Coronary artery (tissue), 2 donors: ENCODE data around the gene UST.

Source experiments
- DNase-seq: peaks from one replicate; pipeline ENCODE4 v3.0.0-alpha.2; 2017; ENCODE audit warnings: low spot score
- H3K27ac ChIP-seq, 2 donors: fragments of 200-600 bp; sonication (generic); one replicate each; pipeline ENCODE4 v1.5.1; 2016 to 2019
- H3K4me3 ChIP-seq: fragments of 200-600 bp; sonication (generic); 2 replicates; pipeline ENCODE4 v1.5.1; 2016; ENCODE audit warnings: mild to moderate bottlenecking, moderate library complexity
- CTCF ChIP-seq: fragments of 200-600 bp; sonication (generic); IDR thresholded peaks from one replicate; pipeline ENCODE4 v1.5.1; 2019; ENCODE audit warnings: antibody characterized with exemption

The UST gene

GRCh38 chr6:148867862-148868261 lies 121.0 kb downstream of the UST start:
- no peak overlapping the region for H3K4me3 ChIP-seq
- H3K27ac ChIP-seq: no peak overlapping the region
- no peak for TF ChIP-seq CTCF
- DNase-seq: no peak

DNA sequence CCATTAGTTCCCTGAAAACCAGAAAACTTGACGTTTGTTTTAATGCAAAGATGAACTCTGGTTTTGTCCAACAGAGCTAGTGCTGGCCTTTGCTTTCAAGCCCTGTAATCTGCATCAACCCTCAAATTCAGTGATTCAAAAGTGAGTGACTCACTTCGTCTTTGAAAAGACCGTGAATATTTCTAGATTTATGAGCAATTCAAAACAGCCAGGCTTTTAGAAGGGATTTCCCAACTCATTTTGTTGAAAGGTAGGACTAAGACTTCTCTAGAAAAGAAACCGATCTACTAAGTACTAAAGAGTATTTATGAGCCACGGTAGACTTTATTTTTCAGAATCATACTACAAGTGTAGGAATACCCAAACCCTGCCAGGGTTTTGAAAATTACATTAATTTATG lies 121.5 kb downstream of the UST start:
- no peak for DNase-seq
- H3K27ac ChIP-seq: no peak overlapping the region
- no peak for TF ChIP-seq CTCF
- H3K4me3 ChIP-seq: no peak overlapping the region

- DNase-seq: no peak
These were observed 122.1 kb downstream of the UST start for GRCh38 chr6:148868901-148869300.

DNA sequence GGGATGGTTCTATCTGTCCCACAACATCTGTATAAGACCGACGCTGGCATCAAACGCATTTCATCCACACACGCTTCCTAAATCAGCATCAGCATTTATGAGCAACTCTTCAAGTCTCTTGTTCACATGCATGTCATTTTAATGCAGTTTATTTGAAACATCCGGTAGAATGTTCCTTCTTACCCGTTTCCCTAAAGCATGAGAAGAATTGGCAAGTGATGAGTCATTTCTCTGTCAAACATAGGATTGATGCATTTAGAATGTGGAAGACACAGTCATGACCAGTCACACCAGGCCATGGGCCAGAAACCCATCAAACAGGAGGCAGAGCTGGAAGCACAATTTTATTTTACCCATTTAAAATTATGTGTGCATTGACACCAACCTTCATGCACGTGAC lies 122.8 kb downstream of the UST start:
- H3K27ac ChIP-seq: no peak overlapping the region
- TF ChIP-seq CTCF: no peak
- DNase-seq: no peak

More at GRCh38 chr6:148868901-148869300, 122.1 kb downstream of the UST start:
- TF ChIP-seq CTCF: no peak
- Histone ChIP-seq H3K4me3 (no peak overlapping the region), H3K27ac (no peak overlapping the region)

GRCh38 chr6:148873154-148873553 lies 126.3 kb downstream of the UST start:
- Histone ChIP-seq H3K4me3 (no peak overlapping the region), H3K27ac (no peak overlapping the region)
- TF ChIP-seq CTCF: no peak
- DNase-seq: no peak

More for the DNA sequence above, 122.8 kb downstream of the UST start:
- no peak overlapping the region for H3K4me3 ChIP-seq

GRCh38 chr6:148873868-148874267 lies 127.0 kb downstream of the UST start:
- Histone ChIP-seq H3K27ac (no peak overlapping the region), H3K4me3 (no peak overlapping the region)
- DNase-seq: no peak
- no peak for TF ChIP-seq CTCF

GRCh38 chr6:148874698-148875293 lies 128.0 kb downstream of the UST start:
- TF ChIP-seq CTCF: no peak
- Histone ChIP-seq H3K27ac (no peak overlapping the region), H3K4me3 (no peak overlapping the region)
- DNase-seq: no peak
